Measurements from ENCODE around the gene EGFR.

EGFR gene

DNA sequence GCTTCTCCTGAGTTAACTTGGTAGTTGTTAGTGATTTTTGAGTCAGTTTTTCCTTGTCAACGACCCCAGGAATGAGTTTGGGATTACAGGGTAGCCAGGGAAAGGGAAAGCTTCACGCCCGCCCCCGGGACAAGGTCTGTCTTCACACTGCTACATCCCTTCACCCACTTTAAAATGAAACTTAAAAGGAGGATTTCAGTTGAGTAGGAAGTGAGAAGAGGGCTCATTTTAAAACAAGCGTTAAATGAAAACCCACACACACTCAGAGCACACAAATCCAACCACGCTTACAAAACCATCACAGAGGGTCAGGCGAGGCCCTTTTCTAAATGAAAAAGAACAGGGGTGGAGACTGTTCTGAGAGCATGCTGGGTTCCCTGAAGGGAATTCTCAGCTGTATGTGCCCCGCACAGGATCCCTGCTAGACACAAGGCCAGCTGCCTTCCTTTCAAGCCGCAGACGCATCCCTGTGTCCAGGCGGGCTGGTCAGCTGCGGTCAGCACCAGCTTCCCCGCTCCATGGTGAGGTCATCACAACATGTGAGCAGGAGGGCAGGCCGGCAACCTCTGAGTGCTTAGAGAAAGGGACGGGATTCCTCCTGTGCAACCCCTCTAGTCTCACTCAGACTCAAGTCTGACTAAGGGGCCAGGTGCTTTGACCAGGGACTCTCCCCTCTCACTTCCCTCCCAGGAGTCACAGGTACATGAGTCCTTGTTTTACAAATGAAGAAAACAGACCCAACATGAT, 111.8 kb downstream of the EGFR start:
- DNase-seq, result no peak

DNA sequence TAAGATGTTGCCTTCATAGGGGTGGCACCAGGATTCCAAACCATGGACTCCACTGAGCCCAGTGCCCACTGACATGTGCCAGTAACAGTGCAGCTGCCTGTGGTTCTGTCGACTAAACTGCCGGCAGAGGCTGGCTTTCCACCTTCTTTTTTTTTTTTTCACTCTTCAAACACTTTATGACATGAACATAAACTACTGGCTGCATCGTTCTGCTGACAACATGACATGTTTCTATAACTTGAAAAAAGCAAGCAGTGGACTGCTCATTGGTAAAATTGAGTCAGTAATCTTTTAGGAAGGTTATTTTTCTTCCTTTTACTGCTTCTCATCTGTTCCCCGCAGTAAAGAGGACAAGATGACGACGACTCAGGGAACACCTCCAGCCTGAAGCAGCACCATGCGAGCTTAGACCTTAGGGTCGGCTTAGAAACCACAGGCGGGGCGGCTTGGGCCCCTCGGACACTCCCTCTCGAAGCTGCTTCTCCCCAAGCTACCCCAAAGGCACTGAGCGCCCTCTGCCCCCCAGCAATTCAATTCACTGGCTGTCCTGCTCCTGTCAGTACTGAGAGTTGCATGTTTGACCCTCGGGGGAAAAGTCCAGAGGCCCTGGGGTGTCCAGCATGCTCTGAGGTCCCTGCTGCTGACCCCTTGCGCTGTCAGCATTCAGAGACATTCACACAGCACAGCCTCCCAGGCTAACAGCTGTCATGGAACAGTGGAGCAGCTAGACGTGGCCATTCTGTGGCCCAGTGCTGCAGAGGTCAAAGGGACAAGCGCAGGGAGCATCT, 112.5 kb downstream of the EGFR start:
- no peak for DNase-seq

DNA sequence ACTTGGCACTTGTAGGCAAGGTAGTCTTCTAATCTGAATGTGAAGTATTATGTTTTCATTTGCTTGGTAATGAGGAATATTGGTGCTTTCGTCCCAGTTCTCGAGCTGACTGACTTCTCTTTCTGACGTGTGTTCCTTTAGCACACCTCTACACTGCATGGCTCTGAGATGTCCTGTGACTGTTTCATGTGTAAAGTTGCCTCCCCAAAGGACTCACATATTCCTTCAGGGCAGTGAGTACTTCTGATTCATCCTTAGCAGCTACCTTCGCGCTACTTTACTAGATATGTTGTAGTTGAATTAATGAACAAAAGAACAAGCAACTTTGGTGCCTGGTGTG, 113.7 kb downstream of the EGFR start:
- DNase-seq, result no peak

DNA sequence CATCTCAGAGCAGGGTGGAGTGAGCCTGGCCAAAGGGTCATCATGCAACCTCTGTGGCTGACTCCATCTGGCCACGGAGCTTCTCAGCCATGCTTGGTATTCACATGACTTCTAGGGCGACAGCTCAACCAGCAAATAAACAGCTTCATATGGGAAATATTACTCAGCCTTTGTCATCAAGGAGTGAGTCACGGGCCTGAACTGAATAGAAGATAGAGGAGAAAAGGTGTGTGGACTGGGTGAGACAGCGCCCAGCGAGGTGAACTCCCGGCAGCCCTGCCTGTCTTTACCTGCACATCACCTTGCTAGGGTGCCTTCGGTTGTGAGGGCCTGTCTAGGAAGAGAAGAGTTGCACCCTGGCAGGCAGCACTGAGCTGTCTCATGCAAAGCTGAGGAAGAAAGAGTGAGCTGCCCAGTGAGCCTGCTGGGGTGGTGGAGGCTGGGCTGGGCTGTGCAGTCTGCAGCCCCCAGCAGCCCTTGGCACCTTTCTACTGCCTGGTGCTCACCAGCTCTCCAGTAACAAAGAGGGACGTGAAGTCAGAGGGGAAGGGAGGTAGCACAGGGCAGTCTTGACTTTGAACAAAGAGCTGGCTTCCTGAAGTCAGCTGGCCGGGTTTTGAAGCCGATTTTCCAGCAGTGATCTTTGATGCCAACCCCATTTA, 114.2 kb downstream of the EGFR start:
- no peak for DNase-seq

DNA sequence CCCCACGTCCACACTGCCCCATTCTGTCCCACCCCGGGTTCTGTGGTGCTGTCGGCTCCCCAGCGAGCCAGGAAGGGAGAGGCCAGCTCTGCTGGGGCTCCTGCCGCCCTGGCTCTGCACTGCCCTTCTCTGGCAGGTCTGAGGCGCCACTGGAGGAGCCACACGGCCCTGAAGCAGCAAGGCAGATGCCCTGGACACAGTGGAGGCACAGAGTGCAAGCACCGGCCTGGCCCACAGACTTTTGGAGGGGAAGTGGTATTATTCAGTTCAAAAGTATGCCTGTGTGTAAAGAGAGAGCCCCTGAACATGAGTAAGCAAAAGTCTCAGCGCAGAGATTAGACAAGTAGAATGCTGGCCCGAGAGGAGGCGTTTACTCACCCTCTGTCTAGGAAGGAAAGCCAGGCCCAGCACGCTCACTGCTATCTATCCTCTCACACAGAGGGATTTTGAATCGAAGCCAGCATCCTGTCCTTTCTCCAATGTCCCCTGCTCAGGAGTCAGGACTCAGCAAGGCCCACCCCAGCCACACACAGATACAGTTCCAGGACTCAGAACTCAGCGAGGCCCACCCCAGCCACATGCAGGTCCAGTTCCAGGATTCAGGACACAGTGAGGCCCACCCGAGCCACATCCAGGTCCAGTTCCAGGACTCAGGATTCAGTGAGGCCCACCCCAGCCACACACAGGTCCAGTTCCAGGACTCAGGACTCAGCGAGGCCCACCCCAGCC, 115.0 kb downstream of the EGFR start:
- DNase-seq, result no peak

- no peak for DNase-seq
Measured at GRCh38 chr7:55134359-55134725, 115.5 kb downstream of the EGFR start.

DNA sequence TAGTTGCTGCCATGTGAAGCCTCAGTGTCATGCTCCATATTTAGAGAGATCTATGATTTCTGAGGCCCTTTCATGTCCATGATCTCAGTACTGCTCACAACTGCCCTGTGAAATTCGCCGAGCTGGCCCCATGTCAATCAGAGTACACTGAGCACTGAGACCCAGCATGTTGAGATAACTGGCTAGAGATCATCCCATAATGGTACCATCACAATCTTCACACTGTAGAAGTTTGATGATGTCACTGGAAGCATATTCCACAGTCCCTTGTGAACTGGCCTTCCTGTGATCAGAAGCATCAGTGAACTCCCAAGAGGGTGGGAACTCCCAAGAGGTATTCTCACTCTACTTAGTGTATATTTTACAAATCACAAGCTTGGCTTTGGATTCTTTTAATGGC, 116.0 kb downstream of the EGFR start:
- no peak for DNase-seq

DNA sequence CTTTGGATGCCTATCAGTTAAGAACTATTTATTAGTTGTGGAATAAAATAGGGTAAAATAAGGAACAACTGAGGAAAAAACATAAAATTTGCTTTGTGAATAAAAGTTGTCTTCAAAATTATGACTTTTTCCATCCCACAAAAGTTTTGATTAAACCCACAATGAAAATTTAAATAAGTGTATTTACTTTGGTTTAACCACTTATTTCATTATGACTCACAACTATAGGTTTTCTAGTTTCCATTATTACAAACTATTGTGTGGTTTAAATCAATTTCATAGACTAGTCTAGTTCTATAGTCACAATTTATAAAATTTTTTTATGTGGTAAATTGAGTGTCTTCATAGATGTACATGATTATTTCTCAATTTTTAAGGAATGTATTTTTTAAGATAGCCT, 116.6 kb downstream of the EGFR start:
- no peak for DNase-seq

DNA sequence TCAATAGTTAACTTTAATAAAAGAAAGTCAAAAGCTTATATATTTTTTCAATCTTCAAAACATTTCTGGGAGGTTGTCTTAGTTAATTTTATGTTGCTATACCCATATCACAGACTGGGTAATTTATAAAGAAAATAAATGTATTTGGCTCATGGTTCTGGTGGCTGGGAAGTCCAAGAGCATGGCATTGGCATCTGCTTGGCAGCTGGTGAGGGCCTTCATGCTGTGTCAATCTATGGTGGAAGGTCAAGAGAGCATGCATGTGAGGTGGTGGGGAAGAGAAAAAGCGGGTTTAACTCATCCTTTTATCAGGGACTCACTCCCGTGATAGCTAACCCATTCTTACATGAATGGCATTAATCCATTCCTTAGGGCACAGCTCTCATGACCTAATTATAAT, 119.8 kb downstream of the EGFR start:
- DNase-seq, result no peak

DNA sequence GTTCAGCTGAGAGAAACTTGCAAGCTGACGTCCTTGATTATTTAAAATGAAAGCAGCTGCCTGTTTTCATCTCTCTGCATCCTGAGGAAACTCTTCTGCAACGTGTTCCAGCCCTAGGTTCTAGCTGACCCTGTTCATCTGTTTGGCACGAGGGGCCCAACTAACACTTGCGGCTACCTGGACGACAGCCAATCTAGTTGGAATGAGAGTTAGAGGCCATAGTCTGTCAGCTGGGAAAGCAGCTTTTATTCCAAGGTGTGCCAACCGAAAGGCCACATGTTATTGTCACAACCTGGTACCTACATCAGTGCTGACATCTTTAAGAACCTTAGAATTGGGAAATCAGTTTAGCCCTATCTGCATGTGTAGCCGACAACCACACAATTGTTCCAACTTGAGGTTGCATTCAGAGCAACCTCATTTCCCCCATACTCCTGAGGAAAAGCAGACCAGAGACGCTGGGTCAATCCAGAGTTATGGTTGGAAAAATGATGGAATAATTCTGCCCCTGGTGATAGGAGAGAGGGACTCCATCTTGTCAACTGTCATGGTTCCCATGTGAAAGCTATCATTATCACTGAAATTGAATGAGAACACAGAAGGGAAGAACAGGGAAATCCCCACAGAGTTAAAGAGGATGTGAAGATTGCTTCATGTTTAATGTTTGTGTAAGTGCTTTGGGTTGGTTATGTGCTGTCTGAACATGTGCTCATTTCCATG, 121.6 kb downstream of the EGFR start:
- DNase-seq, result no peak

DNA sequence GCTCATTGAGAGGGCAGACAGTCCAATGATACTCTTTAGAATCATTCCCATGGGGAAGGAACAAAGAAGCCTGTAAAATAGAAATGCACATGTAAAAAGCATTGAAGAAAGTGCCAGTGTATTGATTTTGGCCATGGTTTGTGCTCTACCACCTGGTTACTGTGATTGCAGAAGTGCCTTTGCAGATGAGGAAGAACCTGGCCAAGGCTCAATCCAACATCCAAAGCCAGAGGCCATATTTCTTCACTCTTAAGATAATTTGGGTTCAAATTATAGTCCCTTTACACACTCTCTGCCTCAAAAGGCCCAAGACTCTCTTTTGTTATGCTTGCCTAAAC, 122.1 kb downstream of the EGFR start:
- DNase-seq, result no peak

- DNase-seq, result no peak
Measured at GRCh38 chr7:55142919-55143600, 124.2 kb downstream of the EGFR start.

DNA sequence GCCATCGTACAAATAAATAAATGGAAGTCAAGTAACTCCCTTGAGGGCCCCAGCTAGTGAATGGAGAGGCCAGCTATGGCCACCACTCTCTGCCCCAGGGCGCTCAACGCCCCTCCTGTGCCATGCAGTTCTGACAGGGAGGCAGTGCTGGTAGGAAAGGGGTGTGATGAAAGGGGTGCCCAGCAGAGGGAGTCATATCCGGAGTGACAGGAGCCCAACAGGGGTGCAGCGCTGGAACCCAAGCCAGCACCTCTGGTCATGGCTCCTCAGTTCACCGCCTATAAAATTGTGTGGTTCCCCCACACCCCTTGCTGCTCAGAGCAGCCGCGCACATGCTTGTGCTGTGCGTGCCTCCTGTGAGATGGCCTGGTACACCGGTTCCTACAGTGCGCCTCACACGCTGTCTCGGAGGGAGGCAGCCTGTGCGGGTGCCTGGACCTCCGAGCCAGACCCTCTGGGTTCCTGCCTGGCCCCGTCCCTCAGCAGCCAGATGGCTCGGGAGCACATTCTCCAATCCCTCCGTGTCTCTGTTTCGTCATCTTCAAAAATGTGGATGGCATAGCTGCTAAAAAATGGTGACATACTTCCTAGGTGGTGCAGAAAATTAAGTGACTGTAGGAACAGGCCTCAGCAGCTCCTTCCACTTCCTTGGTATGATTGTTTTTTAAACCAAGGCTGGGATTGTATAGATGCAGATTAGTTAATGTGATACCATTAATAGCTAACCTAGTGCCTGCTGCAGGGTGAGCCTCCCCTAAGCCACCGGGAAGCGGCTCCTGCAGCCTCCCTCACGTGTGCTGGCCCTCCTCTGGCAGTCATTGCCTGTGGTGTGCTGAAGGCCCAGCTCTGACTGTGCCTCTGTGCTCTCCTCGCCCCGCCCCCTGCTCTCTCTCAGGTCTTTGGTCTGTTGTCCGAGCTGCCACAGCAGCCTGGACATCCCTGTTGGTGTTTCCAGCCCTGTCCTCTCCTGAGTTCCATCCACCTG, 125.8 kb downstream of the EGFR start:
- no peak for DNase-seq

- no peak for DNase-seq
Measured at GRCh38 chr7:55145606-55146005, 126.8 kb downstream of the EGFR start.

GRCh38 chr7:55147101-55147500, 128.3 kb downstream of the EGFR start:
- DNase-seq, result no peak

GRCh38 chr7:55147736-55148135, 128.9 kb downstream of the EGFR start:
- no peak for DNase-seq

DNA sequence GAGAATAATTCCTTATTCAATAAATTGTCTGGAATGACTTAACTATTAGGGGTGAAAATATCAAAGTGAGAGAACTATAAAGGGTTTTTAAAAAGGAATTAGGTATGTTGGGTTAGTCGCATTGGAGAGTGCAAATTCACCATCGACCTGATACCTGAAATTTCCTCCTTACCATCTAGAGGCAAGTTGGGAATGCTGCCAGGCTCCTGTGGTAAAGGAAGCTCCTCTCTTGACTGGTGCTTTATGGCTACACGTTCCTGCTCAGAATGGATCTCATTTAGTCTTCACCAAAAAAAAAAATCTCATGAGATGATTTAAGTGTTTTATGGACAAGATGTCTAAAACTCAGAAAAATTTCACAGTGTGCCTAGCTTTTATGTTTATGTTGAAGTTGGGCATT, 129.8 kb downstream of the EGFR start:
- no peak for DNase-seq

DNA sequence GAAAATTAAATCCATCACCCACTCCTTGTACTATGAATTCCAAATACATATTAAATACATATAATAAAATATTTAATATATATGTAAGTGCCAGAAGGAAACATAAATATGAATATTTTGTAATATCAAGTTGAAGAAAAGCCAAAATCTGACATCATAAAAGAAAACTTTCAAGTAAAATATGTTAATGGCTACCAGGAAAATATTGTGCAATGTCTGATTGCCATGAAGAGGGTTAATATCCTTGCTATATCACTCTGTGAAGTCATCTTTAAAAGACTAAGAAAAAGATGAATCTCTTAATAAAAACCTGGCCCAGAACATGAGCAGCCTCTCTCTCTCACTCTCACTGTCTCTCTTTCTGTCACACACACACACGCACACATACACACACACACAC, 130.2 kb downstream of the EGFR start:
- DNase-seq, result no peak

- DNase-seq, result no peak
Measured at GRCh38 chr7:55150166-55150565, 131.3 kb downstream of the EGFR start.

- DNase-seq, result no peak
Measured at GRCh38 chr7:55150709-55151451, 132.1 kb downstream of the EGFR start.
